SW480 (cell line): ENCODE data around the gene VIPR2.
"Not testable (repeated sequence)": the region's sequence is repeated elsewhere in the genome, so short reads cannot be mapped to it uniquely, and the experiment has no call there.

ENCODE experiments used
- DNase-seq: peaks from one replicate; pipeline ENCODE4 v3.0.0-alpha.2; 2016; ENCODE audit warnings: low spot score

Gene VIPR2

GRCh38 chr7:159091041-159091440, 53.6 kb downstream of the VIPR2 start:
- no peak for DNase-seq

DNA sequence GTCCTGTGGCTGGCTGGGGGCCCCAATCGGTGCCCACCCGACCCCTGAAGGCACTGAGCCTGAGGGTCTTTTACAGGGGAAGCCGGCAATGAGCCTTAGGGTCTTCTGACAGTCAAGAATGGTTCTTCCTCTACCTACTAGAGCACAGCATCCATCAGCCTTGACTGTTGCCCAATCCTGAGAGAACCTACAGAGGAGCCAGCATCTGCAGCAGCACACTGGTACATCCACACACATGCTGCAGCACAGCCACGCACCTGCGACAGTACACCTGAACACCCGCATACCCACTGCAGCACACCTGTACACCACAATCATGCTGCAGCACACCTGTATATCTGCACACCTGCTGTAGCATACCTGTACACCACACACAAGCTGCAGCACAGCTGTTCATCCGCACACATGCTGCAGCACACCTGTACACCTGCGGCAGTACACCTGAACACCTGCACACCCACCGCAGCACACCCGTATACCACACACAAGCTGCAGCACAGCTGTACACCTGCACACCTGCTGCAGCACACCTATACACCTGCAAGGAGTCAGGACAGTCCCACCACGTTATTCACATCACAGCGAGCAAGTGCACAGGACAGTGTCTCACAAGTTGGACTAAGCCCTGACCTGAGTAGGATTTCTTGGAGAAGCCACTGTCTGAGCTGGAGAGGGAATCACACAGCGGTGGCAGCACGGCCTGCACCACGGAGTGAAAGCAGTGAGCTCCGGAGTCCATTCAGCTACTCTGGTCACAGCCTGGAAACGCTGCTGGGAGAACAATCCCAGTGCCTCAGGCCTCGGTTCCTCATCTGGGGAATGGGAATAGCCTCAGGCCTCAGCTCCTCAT, 56.4 kb downstream of the VIPR2 start:
- DNase-seq: no peak

DNA sequence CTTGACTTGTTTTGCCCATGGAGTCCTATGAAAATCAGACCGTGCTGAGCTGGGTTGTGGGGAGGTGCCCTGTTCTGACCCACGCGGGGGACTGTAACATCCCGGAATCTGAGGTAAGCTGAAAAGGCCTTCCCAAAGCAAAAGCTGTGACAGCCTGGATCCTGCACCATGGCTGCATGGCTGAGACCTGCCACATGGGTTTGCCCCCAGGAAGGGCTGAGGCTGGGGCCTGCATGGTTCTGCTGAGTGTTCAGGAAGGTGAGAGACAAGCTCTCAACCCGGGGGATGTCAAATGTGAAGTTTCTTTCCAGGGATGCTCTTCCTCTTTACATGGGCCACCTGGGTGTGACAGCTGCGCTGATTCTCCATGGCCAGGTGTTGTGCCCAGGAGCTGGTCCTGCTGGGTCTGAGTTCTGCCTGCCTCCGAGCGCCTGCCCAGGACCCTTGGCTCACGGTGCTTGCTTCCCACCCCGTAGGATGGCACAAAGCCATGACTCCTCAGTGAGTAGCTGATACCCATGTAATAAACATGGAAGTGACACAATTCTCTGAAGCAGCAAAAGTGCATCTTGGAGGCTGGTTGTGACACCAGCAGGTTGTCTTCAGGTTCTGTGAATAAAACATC, 58.3 kb downstream of the VIPR2 start:
- no peak for DNase-seq

DNA sequence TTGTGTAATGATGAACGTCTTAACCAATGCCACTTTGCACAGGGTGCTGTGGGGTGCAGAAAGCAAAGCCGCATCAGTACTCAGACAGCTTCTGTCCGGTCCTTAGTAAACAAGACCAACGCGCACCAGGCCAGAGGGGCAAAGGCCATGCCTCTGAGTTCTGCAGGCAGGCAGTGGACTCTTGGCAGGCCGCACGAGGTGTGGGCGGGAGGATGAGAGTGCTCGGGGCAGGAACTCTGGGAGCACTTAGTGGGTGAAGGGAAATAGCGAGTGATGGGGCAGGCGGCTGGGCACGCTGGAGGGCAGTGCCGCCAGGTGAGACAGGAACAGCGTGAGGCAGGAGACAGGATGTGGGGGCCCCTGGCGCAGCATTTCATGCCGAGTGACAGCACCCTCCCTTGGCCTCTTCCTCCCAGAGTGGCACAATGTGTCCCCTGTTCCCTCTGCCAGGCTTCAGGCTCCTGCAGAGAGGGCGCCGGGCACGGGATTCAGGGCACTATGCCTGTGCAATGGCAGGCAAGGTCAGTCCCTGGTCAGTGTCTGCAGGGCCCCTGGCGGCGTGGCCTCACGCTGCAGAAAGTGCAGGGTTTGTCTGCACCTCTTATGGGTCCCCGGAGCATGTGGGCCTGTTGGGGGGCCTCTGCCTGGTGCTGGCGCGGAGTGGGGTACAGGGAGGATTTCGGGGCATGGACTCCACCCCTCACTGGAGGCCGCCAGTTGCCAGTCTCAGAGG, 60.4 kb downstream of the VIPR2 start:
- no peak for DNase-seq

DNA sequence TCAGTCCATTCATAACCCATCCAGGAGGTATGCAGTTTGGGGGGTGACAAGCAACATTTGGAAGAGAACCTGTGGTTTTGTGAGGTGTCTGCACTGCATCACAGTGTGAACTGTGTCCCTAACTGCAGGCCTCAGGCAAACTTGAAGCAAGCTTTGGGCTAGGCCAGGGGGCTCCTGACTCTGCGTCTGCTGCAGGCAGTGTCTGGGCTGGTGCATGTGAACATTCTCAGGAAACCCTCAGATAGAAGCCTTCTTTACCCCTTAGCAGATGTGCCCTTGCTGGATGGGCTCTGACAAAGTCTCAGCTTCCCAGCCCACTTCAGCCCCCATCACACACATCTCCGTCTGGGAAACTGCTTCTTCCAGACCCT, 61.0 kb downstream of the VIPR2 start:
- no peak for DNase-seq

GRCh38 chr7:159083001-159083697, 61.5 kb downstream of the VIPR2 start:
- DNase-seq: no peak

DNA sequence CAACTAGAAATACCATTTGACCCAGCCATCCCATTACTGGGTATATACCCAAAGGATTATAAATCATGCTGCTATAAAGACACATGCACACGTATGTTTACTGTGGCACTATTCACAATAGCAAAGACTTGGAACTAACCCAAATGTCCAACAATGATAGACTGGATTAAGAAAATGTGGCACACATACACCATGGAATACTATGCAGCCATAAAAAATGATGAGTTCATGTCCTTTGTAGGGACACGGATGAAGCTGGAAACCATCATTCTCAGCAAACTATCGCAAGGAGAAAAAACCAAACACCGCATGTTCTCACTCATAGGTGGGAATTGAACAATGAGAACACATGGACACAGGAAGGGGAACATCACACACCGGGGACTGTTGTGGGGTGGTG, 62.6 kb downstream of the VIPR2 start:
- DNase-seq: not testable (repeated sequence)

DNA sequence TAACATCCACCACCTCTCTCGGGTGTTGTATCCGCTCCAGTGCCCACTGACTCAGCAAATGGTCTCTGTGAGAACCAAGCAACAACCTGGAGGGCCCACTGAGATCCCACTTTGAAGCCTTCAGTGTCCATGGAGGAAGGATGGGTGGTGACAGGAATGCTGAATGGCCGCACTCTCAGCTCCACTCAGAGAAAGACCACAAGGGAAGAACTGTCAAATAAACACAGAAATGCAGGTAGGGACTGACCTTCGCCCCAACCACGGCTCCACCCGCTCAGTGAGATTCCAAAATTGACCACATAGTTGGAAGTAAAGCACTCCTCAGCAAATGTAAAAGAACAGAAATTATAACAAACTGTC, 65.8 kb downstream of the VIPR2 start:
- DNase-seq: peak; percentile 36

DNA sequence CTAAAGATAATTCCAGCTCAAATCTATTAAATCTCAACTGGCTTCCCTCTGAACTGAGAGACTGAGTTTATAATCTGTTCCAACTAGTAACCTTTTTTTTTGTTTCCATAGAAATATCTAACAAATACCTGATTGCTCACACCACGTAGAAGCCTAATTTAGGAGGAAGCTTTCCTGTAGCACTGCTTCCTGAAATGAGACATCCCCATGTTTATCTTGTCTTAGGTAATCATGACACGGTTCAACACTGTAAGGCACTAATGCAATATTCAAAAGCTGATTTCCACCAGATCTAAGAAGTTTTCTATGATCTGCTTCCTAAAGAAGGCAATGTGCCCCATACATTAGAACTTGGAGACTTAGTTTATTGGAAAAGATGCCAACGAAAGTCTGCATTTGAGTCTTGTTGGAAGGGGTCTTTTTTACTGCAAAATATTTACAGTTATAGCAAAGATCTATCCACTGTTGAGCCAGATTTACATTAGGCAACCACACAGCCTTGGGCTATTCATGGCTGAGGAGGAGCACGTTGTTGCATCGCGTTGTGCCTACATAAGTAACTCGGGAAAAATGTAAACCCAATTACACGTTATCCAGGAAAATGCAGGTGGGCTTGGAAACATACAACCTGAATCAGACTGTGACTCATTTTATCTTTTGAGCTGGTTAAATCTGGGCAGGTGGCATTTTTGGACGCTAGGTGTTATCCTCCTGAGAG, 66.3 kb downstream of the VIPR2 start:
- DNase-seq: no peak

GRCh38 chr7:159076333-159076732, 68.3 kb downstream of the VIPR2 start:
- no peak for DNase-seq

GRCh38 chr7:159075563-159076238, 69.0 kb downstream of the VIPR2 start:
- no peak for DNase-seq

- no peak for DNase-seq
Observed at GRCh38 chr7:159071260-159071659, 73.4 kb downstream of the VIPR2 start.

- DNase-seq: no peak
Observed at GRCh38 chr7:159070431-159071148, 74.1 kb downstream of the VIPR2 start.

- DNase-seq: no peak
Observed at GRCh38 chr7:159068893-159069448, 75.7 kb downstream of the VIPR2 start.

GRCh38 chr7:159068488-159068811, 76.2 kb downstream of the VIPR2 start:
- no peak for DNase-seq

DNA sequence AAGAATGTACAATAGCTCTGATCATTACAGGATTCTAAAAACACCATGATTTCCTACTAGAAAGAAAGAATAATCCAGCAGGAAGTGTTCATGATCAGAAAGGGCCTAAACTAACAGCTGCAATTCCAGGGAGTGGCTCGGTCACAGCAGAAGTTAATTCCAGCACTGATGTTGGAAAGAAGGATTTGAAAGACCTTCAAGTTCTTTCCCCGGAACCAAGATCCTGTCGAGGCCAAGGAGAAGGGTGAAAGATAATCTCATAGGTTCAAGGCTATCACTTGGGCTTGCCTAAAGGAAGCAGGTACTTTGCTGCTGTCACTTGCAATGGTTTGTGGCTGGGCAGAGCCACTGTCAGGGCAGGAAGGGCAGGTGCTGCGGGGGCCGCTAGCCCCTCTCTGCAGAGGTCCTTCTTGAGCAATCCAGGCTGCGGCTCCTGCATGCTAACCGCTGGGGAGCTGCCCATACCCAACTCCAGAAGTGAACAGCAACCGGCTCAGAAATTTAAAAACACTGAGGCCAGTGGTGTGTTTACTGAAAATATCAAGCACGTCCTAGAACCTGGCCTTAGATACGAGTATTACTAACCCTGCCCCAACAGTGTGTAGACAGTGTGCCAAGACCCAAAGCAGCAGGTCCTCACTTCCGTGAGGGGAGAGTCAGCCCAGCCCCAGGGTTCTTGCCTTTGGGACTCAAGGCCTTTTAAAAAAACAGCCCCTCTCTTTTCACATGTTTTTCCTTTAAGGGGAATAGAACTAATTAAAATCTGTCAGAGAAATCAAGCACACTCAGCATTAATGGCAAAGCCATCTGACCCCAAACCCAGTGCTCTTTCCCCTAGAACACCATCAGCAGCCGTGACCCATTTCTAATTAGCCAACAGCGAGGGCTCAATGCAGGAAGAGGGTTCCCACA, 76.8 kb downstream of the VIPR2 start:
- no peak for DNase-seq

DNA sequence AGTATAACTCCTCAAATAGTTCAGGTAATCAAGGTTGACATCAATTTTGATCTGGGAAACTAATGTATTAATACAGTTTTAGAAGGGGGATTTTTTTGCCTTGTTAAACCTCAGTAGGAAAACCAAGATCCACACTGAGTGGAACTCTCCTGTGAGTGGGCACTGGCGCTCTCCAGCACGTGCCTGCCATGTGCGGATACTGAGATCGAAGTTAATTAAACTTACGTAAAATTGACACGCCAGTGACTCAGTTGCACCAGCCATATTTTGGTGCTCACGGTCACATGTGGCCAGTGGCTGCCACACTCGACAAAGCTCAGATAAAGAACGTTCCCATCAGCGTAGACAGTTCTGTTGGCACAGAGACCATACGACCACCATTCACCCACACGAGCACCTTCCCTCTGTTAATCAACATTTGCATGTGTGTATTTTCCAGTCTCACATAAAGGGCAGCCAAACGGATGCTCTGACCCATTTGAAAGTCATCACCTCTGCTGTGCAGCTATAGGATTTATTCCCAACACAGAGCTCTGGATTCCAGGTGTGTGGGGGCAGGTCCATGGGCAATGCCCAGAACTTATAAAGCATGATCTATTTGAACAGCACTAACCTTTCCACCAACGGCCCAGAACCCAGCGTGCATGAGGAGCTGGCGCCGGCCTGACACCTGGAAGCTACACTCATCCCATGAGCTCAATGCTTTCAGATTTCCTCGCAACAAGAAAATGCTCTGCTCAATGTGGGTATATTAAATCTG, 77.7 kb downstream of the VIPR2 start:
- no peak for DNase-seq

DNA sequence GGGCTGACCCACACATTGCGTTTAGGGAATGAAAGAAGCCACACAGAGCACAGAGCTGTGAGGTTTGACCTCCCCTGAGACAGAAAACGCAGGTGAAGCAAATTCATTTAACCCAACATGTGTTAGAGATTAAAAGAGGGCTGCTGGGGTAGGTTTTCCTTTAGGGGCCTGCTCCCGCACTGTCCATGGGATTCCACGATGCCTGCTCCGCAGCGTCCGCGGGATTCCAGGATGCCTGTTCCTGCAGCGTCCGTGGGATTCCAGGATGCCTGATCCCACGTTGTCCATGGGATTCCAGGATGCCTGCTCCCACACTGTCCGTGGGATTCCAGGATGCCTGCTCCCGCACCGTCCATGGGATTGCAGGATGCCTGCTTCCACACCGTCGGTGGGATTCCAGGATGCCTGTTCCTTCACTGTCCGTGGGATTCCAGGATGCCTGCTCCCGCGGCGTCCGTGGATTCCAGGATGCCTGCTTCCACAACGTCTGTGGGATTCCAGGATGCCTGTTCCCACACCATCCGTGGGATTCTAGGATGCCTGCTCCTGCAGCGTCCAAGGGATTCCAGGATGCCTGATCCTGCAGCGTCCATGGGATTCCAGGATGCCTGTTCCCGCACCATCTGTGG, 78.7 kb downstream of the VIPR2 start:
- no peak for DNase-seq
